ENCODE measurements around the gene SENP7. TPM values are rescaled to one million over a fixed set of nuclear protein-coding genes. Genes with fewer than 3 reads are reported as not detected.
A peak's percentile ranks its signal among the peaks of the same experiment; 100 is the strongest.

The SENP7 gene
- total RNA-seq, 1 donor: 11.2 TPM

GRCh38 chr3:101351829-101352228 lies 161.2 kb downstream of the SENP7 start:
- H3K4me3 ChIP-seq (ENCODE audit: insufficient read depth, low read length): no peak overlapping the region
- H3K4me2 ChIP-seq (ENCODE audit: insufficient read depth, low read length): no peak overlapping the region
- no peaks in the 10 kb centered on the region for H3K9me3 ChIP-seq (ENCODE audit: low read depth, low read length)
- no peaks in the 10 kb centered on the region for H3K27me3 ChIP-seq (ENCODE audit: insufficient read depth, low read length)
- no peaks in the 10 kb centered on the region for H4K20me1 ChIP-seq (ENCODE audit: insufficient read depth, low read length)
- H3K79me2 ChIP-seq (ENCODE audit: insufficient read depth, low read length): no peaks in the 10 kb centered on the region
- no peak overlapping the region for H3K27ac ChIP-seq (ENCODE audit: low read depth, low read length)
- no peak for TF ChIP-seq CTCF (IDR thresholded peaks at IDR 0.05; ENCODE audit: extremely low read depth, low read depth, low read length)
- no peak for DNase-seq (ENCODE audit: insufficient read length, low spot score, missing footprints)
- H3K36me3 ChIP-seq (ENCODE audit: insufficient read depth, low read length): no peaks in the 10 kb centered on the region
- no peak overlapping the region for H2AFZ ChIP-seq (ENCODE audit: low read length)
- no peaks in the 10 kb centered on the region for H3K4me1 ChIP-seq (ENCODE audit: insufficient read depth, low read length)

GRCh38 chr3:101340591-101340990 lies 172.4 kb downstream of the SENP7 start:
- TF ChIP-seq CTCF (IDR thresholded peaks at IDR 0.05; ENCODE audit: extremely low read depth, low read depth, low read length): no peak
- Histone ChIP-seq H3K4me2 (ENCODE audit: insufficient read depth, low read length) (no peak overlapping the region), H3K4me3 (ENCODE audit: insufficient read depth, low read length) (no peak overlapping the region), H3K27me3 (ENCODE audit: insufficient read depth, low read length) (no peaks in the 10 kb centered on the region), H3K4me1 (ENCODE audit: insufficient read depth, low read length) (no peaks in the 10 kb centered on the region), H3K79me2 (ENCODE audit: insufficient read depth, low read length) (no peaks in the 10 kb centered on the region), H3K27ac (ENCODE audit: low read depth, low read length) (no peak overlapping the region), H4K20me1 (ENCODE audit: insufficient read depth, low read length) (no peaks in the 10 kb centered on the region), H3K36me3 (ENCODE audit: insufficient read depth, low read length) (no peaks in the 10 kb centered on the region), H3K9me3 (ENCODE audit: low read depth, low read length) (no peaks in the 10 kb centered on the region), H2AFZ (ENCODE audit: low read length) (no peak overlapping the region)
- DNase-seq (ENCODE audit: insufficient read length, low spot score, missing footprints): peak; percentile 27

GRCh38 chr3:101333883-101334282 lies 179.1 kb downstream of the SENP7 start:
- peaks cover 3% of the 10 kb centered on the region for H3K36me3 ChIP-seq (ENCODE audit: insufficient read depth, low read length)
- no peaks in the 10 kb centered on the region for H4K20me1 ChIP-seq (ENCODE audit: insufficient read depth, low read length)
- H2AFZ ChIP-seq (ENCODE audit: low read length): no peak overlapping the region
- DNase-seq (ENCODE audit: insufficient read length, low spot score, missing footprints): no peak
- H3K4me3 ChIP-seq (ENCODE audit: insufficient read depth, low read length): no peak overlapping the region
- H3K4me1 ChIP-seq (ENCODE audit: insufficient read depth, low read length): no peaks in the 10 kb centered on the region
- no peak overlapping the region for H3K27ac ChIP-seq (ENCODE audit: low read depth, low read length)
- no peak overlapping the region for H3K4me2 ChIP-seq (ENCODE audit: insufficient read depth, low read length)
- no peaks in the 10 kb centered on the region for H3K9me3 ChIP-seq (ENCODE audit: low read depth, low read length)
- no peaks in the 10 kb centered on the region for H3K27me3 ChIP-seq (ENCODE audit: insufficient read depth, low read length)
- TF ChIP-seq CTCF (IDR thresholded peaks at IDR 0.05; ENCODE audit: extremely low read depth, low read depth, low read length): no peak
- no peaks in the 10 kb centered on the region for H3K79me2 ChIP-seq (ENCODE audit: insufficient read depth, low read length)

- TF ChIP-seq CTCF (IDR thresholded peaks at IDR 0.05; ENCODE audit: extremely low read depth, low read depth, low read length): no peak
- Histone ChIP-seq H4K20me1 (ENCODE audit: insufficient read depth, low read length) (no peaks in the 10 kb centered on the region), H3K27ac (ENCODE audit: low read depth, low read length) (no peak overlapping the region), H3K27me3 (ENCODE audit: insufficient read depth, low read length) (no peaks in the 10 kb centered on the region), H3K4me1 (ENCODE audit: insufficient read depth, low read length) (no peaks in the 10 kb centered on the region), H3K79me2 (ENCODE audit: insufficient read depth, low read length) (no peaks in the 10 kb centered on the region), H2AFZ (ENCODE audit: low read length) (no peak overlapping the region), H3K4me2 (ENCODE audit: insufficient read depth, low read length) (no peak overlapping the region), H3K9me3 (ENCODE audit: low read depth, low read length) (no peaks in the 10 kb centered on the region), H3K4me3 (ENCODE audit: insufficient read depth, low read length) (no peak overlapping the region), H3K36me3 (ENCODE audit: insufficient read depth, low read length) (peaks cover 3% of the 10 kb centered on the region)
- DNase-seq (ENCODE audit: insufficient read length, low spot score, missing footprints): no peak
Observed at GRCh38 chr3:101329016-101329673, 183.9 kb downstream of the SENP7 start.

Data from osteoblast (primary cell).